ENCODE results near the gene RASGRP1. TPM values are rescaled to one million over a fixed set of nuclear protein-coding genes. Genes with fewer than 3 reads are reported as not detected.

Gene RASGRP1
- total and polyA plus RNA-seq, 10 of the 15 experiments (the other 5 are each of a cell fraction or from before 2014, with no cell fraction given) = 5.6 to 234 (median 20.9) TPM

DNA sequence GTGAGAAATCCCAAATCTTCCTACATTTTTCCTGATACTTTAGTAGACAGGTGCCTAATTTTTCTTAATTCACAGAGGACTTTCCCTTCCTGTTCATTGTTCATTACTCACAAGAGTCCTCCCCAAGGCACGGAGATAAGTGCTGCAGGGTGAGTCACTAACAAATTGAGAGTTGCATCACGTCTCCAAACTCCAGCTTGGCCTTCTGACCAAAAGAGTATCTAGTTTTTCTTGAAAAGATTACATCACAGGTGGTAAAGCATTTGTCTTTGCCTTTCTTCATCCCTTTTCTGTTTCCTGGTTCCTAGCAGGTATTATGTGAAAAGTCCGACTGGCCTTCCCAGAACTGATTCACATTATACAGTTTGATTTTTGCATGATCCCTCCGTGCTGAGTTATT lies 24.9 kb upstream of the RASGRP1 start:
- Histone ChIP-seq H3K4me3 (no peak overlapping the region), H3K4me1 (ENCODE audit: control insufficient read depth, insufficient read depth, low read length) (no peaks in the 10 kb centered on the region), H3K27me3 (replicated peaks in 1 of 2; ENCODE audit: control insufficient read depth in 2 of 2, insufficient read depth in 2 of 2, low read length in 1 of 2) (no peaks in the 10 kb centered on the region), H2AFZ (ENCODE audit: control insufficient read depth, low read depth, low read length) (no peak overlapping the region), H4K20me1 (ENCODE audit: control insufficient read depth, insufficient read depth) (no peaks in the 10 kb centered on the region), H3K36me3 (ENCODE audit: control insufficient read depth in 2 of 2, insufficient read depth in 2 of 2, low read length in 1 of 2) (no peaks in the 10 kb centered on the region), H3K27ac (ENCODE audit: control insufficient read depth, insufficient read depth) (no peak overlapping the region), H3K4me2 (ENCODE audit: control insufficient read depth, insufficient read depth) (no peak overlapping the region), H3K79me2 (ENCODE audit: control insufficient read depth, insufficient read depth, low read length) (no peaks in the 10 kb centered on the region), H3K9ac (ENCODE audit: control insufficient read depth, insufficient read depth, low read length) (no peak overlapping the region), H3K9me3 (replicated peaks; ENCODE audit: control insufficient read depth, insufficient read depth, low read length) (no peaks in the 10 kb centered on the region)
- TF ChIP-seq, protein P1, sequence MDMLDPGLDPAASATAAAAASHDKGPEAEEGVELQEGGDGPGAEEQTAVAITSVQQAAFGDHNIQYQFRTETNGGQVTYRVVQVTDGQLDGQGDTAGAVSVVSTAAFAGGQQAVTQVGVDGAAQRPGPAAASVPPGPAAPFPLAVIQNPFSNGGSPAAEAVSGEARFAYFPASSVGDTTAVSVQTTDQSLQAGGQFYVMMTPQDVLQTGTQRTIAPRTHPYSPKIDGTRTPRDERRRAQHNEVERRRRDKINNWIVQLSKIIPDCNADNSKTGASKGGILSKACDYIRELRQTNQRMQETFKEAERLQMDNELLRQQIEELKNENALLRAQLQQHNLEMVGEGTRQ (IDR thresholded peaks at IDR 0.05; ENCODE audit: borderline replicate concordance, low read depth, low read length) = no peak
- TF ChIP-seq, protein P2, sequence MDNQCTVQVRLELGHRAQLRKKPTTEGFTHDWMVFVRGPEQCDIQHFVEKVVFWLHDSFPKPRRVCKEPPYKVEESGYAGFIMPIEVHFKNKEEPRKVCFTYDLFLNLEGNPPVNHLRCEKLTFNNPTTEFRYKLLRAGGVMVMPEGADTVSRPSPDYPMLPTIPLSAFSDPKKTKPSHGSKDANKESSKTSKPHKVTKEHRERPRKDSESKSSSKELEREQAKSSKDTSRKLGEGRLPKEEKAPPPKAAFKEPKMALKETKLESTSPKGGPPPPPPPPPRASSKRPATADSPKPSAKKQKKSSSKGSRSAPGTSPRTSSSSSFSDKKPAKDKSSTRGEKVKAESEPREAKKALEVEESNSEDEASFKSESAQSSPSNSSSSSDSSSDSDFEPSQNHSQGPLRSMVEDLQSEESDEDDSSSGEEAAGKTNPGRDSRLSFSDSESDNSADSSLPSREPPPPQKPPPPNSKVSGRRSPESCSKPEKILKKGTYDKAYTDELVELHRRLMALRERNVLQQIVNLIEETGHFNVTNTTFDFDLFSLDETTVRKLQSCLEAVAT (IDR thresholded peaks at IDR 0.05) = no peak
- TF ChIP-seq NR2C1 (IDR thresholded peaks at IDR 0.05) (no peak), TARDBP (IDR thresholded peaks at IDR 0.05; ENCODE audit: borderline replicate concordance) (no peak), FOS (IDR thresholded peaks at IDR 0.05; ENCODE audit: borderline replicate concordance, extremely low read depth, insufficient read length) (no peak), RBBP5 (conservative IDR thresholded peaks at IDR 0.05) (no peak), SIX5 (IDR thresholded peaks at IDR 0.05; ENCODE audit: low read depth, low read length, severe bottlenecking) (no peak), SREBF2 (IDR thresholded peaks at IDR 0.05; ENCODE audit: low read length) (no peak), HDAC6 (IDR thresholded peaks at IDR 0.05; ENCODE audit: unreplicated experiment) (no peak), CBX3 (IDR thresholded peaks at IDR 0.05; ENCODE audit: borderline replicate concordance, low read depth) (no peak), RFX5 (IDR thresholded peaks at IDR 0.05; ENCODE audit: low read depth, low read length) (no peak), SPI1 (IDR thresholded peaks at IDR 0.05; ENCODE audit: borderline replicate concordance, insufficient read depth, low read depth, low read length) (no peak), ZZZ3 (IDR thresholded peaks at IDR 0.05; ENCODE audit: control insufficient read depth, insufficient read length, low read depth) (no peak)
- TF ChIP-seq, protein P3, sequence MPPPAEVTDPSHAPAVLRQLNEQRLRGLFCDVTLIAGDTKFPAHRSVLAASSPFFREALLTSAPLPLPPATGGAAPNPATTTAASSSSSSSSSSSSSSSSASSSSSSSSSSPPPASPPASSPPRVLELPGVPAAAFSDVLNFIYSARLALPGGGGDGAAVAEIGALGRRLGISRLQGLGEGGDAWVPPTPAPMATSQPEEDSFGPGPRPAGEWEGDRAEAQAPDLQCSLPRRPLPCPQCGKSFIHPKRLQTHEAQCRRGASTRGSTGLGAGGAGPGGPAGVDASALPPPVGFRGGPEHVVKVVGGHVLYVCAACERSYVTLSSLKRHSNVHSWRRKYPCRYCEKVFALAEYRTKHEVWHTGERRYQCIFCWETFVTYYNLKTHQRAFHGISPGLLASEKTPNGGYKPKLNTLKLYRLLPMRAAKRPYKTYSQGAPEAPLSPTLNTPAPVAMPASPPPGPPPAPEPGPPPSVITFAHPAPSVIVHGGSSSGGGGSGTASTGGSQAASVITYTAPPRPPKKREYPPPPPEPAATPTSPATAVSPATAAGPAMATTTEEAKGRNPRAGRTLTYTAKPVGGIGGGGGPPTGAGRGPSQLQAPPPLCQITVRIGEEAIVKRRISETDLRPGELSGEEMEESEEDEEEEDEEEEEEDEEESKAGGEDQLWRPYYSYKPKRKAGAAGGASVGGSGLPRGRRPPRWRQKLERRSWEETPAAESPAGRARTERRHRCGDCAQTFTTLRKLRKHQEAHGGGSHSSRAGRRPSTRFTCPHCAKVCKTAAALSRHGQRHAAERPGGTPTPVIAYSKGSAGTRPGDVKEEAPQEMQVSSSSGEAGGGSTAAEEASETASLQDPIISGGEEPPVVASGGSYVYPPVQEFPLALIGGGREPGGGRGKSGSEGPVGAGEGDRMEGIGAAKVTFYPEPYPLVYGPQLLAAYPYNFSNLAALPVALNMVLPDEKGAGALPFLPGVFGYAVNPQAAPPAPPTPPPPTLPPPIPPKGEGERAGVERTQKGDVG (CRISPR knock-in tag; IDR thresholded peaks at IDR 0.05) = no peak
- TF ChIP-seq, protein P4, sequence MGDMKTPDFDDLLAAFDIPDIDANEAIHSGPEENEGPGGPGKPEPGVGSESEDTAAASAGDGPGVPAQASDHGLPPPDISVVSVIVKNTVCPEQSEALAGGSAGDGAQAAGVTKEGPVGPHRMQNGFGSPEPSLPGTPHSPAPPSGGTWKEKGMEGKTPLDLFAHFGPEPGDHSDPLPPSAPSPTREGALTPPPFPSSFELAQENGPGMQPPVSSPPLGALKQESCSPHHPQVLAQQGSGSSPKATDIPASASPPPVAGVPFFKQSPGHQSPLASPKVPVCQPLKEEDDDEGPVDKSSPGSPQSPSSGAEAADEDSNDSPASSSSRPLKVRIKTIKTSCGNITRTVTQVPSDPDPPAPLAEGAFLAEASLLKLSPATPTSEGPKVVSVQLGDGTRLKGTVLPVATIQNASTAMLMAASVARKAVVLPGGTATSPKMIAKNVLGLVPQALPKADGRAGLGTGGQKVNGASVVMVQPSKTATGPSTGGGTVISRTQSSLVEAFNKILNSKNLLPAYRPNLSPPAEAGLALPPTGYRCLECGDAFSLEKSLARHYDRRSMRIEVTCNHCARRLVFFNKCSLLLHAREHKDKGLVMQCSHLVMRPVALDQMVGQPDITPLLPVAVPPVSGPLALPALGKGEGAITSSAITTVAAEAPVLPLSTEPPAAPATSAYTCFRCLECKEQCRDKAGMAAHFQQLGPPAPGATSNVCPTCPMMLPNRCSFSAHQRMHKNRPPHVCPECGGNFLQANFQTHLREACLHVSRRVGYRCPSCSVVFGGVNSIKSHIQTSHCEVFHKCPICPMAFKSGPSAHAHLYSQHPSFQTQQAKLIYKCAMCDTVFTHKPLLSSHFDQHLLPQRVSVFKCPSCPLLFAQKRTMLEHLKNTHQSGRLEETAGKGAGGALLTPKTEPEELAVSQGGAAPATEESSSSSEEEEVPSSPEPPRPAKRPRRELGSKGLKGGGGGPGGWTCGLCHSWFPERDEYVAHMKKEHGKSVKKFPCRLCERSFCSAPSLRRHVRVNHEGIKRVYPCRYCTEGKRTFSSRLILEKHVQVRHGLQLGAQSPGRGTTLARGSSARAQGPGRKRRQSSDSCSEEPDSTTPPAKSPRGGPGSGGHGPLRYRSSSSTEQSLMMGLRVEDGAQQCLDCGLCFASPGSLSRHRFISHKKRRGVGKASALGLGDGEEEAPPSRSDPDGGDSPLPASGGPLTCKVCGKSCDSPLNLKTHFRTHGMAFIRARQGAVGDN (IDR thresholded peaks at IDR 0.05) = no peak
- POLR2A ChIA-PET = interaction anchor here (1.0 to 1.2 kb wide), 3 partner anchors 10 to 22 kb away, joined by 3 to 5 read pairs (median 4); no protein-coding TSS in a partner anchor
- FAIRE-seq (no peak), ATAC-seq (no peak), DNase-seq (ENCODE audit: low read depth, low spot score) (no peak)
- CTCF ChIA-PET = interaction anchor here (1.3 to 4.3 kb wide), 2 partner anchors 9 to 31 kb away, joined by 3 to 22 read pairs; no protein-coding TSS in a partner anchor
- no TSS peak for BruUV-seq (replicated peaks)
- RAD21 ChIA-PET (ENCODE audit: unreplicated experiment) = interaction anchor here (1.0 to 1.3 kb wide), 2 partner anchors 26 to 64 kb away, joined by 4 read pairs; partner anchors contain the start of gene RASGRP1
- in situ Hi-C loops (cut with MboI) = no loop called here
- intact Hi-C loops (cut with micrococcal nuclease; ENCODE audit: unreplicated experiment) = no loop called here
- WGBS (ENCODE audit: insufficient coverage, insufficient replicate concordance, low lambda C conversion rate, missing lambda C conversion rate) = 49% methylated on average over 4 of the region's 4 CpGs
- SMC1A ChIA-PET (ENCODE audit: uncharacterized antibody, unreplicated experiment) = interaction anchor here (1.0 to 2.8 kb wide), 7 partner anchors 9 to 113 kb away, joined by 3 to 10 read pairs (median 4); no protein-coding TSS in a partner anchor

Measured in GM12878 (cell line).